GM12892 (cell line): ENCODE measurements around the gene SERP2.

Experiments used
- DNase-seq: peaks from one replicate; pipeline ENCODE4 v3.0.0; 2011; ENCODE audit not compliant: insufficient read length
- FAIRE-seq: peaks from 2 replicates; lab custom pipeline; 2011; peaks lifted over from hg19 to GRCh38; lab: Jason Lieb, UNC
- POLR2A ChIP-seq: IDR thresholded peaks from 2 replicates; pipeline ENCODE4 v1.6.1; 2011; ENCODE audit warnings: low read depth, low read length, control low read depth
- POLR2AphosphoS5 ChIP-seq: IDR thresholded peaks from 2 replicates; pipeline ENCODE4 v1.6.1; 2011; ENCODE audit warnings: low read depth, low read length, control low read depth
- TAF1 ChIP-seq: IDR thresholded peaks from 2 replicates; pipeline ENCODE4 v1.6.1; 2011; ENCODE audit warnings: low read depth, mild to moderate bottlenecking, control low read depth, low read length, borderline replicate concordance

The SERP2 gene

DNA sequence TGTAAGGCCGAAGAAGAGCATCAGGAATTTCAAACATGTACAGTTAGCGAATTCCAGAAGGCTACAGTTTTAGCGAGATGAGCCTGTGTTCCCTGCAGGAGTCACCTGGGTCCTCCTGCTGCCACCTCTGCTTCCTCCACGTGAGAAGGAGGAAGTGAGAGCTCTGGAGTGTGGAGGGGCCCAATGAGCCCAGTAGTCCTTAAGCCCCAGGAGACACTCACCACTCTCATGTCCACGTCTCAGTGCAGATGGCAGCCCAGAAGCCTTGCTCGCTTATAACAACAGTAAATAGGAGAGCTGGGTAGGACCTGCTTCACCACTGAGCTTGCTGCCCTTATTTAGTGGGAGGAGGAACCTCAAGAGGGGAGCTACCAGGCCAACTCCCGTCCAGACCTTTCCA is 44.3 kb downstream of the SERP2 start:
- DNase-seq (no peak), FAIRE-seq (no peak)
- TF ChIP-seq POLR2AphosphoS5 = no peak
- no peak for TF ChIP-seq POLR2A
- TF ChIP-seq TAF1 = no peak

DNA sequence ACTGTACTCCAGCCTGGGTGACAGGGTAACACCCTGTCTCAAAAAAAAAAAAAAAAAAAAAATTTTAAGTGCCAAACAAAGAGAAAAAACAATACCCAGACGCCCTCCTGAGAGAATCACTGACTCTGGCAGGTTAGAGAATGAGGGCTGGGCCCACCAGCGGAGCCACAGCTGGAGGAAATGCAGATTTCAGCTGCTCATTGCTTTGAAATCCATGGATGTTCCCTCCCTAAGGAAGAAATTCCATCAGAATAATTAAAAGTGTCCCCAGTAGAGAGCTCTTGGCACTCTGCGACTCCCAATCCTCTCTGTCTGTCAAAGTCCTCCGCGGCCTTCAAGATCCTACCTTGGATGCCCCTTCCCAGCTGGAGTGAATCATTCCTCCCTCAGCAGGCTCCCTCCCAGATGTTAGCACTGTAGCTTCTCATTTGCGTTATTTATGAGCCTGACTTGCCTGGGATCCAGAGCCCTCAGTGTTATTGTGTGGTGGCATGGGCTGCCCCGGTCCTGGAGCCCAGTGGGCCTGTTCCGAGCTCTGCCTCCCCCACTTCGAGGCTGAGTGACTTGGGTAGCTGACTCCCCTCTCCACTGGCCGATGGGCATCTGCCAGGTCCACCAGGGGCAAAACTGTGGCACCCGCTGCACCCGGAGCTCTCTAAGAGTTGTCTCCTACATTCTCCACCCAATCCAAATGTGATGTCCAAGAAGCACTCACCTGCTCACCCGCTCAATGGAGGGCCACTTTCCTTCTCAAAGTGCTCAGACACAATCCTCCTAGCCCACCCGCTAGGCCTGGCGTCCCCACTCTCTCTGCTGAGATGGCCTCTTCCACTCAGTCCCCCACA is 47.0 kb downstream of the SERP2 start:
- no peak for FAIRE-seq
- TF ChIP-seq TAF1 = no peak

DNA sequence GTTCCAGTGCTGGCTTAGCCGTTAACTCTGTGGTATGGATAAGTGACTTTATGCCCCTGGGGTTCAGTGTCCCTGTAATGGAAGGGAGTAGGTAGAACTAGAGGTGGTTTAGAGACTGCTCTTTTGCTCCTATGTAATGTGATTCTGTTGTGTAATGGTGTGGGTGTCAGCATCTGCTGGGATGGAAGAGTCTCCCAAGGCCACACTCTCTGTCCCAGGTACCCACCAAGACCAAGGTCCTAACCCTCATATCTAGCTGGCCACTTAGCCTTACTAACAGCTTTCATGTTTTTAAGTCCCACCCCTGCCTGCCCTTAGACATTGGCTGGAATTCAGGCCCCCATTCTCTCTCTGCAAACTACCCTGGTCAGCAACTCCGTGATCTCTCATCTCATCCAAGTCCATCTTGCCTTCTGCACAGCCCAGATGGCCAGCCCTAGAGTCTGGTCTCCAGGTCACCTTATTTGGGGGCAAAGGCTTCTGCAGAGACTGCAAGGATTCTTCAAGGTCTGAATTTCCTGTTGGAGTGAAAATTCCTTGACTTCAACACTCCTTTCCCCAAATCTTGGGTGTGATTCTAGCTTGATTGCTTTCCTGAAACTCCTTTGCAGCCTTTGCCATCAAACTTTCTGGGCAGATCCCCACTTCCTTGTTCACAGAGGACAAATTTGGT is 48.4 kb downstream of the SERP2 start:
- no peak for TF ChIP-seq POLR2AphosphoS5
- no peak for TF ChIP-seq POLR2A
- TF ChIP-seq TAF1 = no peak
- FAIRE-seq (no peak), DNase-seq (no peak)

More for the DNA sequence above, 47.0 kb downstream of the SERP2 start:
- DNase-seq = no peak

DNA sequence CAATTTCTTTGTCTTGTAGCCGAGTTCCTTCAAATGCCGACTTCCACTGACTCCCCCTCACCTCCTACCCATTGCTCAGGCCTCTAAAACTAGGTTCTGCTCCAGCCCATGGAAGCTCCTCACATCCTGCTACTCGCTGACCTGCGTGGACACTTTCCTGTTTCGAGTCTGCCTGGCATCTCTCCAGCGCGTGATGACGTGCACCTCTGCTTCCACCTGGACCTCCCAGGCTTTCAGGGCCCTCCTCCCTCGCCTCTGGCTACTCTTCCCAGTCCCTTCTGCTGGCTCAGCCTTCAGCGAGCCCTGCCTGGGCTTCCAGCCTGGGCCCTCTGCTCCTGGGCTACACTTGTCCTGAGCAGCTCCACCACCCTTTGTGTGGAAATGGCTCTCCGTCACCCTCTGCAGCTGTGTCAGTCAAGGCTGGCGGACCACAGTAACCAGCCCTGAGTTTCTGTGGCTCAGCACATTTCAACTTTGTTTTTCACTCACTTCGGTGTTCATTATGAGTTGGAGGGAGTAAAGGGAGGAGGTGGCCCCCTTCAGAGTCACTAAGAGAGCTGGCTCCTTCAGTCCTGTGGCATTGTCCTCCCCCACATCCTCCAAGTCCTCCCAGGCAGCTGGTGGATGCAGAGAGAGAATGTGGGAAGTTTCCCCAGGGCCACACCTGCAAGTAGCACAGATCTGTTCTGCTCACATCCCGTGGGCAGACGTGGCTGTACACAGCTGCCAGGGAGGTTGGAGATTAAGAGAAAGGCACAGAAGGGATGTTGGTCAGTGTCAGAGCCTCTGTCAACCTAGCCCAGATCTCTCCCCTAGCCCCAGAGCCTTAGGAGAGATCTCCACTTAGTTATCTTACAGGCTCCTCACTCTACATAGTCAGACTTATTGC is 49.4 kb downstream of the SERP2 start:
- FAIRE-seq = no peak
- no peak for DNase-seq
- TF ChIP-seq TAF1 = no peak
- TF ChIP-seq POLR2A = no peak
- TF ChIP-seq POLR2AphosphoS5 = no peak

DNA sequence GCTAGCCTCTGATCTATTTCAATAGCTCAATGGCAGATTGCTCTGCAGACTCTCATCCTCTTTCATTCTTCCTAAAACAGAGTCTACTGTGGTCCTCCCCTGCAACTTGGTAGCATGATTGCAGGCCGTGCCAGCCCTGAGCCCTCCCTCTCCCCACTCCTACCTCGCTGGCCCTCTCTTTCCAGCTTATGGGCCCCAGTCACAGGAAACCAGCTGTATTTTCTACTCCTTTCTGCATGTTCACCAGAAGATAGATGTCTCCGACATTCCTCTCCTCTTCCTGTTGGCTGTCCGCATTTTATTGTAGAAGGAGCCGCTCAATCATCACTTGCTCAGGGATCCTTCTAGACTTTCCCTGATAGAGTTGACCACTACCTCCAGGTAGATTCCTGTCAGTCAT is 50.2 kb downstream of the SERP2 start:
- DNase-seq (no peak), FAIRE-seq (no peak)
- TF ChIP-seq TAF1 (no peak), POLR2A (no peak), POLR2AphosphoS5 (no peak)

DNA sequence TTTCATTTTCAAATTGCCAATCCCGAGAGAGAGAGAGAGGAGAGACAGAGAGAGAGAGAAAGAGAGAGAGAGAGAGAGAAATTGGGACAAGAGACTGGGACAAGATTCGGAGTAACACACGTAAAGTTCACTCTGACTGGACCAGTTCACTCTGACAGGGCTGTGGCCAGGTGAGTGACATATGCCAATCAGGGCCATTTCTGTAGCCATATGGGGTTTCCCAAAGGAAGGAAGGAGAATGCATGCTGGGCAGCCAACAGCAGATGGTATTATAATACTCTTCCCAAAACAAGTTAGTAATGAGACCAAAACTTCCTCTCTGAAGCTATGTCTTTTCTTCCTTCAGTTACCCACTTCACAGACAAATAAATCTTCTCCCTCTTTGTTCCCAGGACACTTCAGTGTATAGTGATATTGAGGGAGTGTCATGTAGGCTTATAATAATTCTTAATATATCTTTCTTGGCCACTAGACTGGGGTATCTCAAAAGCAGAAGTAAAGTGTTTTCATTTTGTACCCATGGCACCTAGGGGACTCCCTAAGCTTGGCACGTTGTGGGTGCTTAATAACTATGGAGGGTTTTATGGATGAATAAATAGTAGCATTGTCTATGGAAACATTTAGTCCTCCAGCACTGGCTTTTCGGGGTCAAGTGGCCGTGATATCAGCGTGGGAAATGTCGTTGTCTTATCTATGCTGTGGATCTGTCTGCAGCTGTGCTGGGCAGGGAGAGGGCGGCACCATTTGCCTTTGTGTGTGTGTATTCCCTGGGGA is 51.6 kb downstream of the SERP2 start:
- FAIRE-seq (no peak), DNase-seq (no peak)
- TF ChIP-seq TAF1 (no peak), POLR2A (no peak), POLR2AphosphoS5 (no peak)

DNA sequence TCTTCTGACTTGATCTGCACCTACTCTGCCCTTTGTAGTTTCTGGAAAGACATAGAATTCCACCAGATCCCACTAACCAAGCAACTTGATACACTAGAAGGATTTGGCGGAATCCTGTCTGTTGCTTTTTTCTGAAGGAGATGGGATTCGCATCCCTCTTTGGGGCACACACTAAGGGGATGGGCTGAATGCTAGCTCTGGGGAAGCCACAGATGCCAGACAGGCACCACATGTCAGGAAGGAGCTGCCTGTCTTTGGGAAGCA is 52.1 kb downstream of the SERP2 start:
- DNase-seq (no peak), FAIRE-seq (no peak)
- no peak for TF ChIP-seq TAF1

DNA sequence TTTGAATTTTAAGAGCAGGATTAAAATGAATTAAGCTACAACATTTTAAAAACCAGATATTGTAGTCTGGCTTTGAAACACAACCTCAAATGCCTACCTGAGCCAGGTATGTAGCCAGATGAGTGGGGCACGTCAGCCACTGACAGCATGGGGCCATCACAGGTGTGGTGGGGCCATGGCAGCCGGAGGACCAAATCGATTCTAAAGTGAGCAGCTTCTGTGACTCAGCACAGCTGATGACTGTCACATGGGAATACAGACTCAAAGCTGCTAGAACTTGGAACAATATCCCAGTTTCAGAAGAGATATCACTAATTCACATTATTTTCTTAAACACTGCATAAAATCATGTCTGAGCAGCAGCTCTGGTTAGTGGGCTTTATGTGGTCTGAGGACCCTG is 52.8 kb downstream of the SERP2 start:
- DNase-seq = no peak
- FAIRE-seq = no peak
- TF ChIP-seq POLR2AphosphoS5 (no peak), TAF1 (no peak), POLR2A (no peak)

DNA sequence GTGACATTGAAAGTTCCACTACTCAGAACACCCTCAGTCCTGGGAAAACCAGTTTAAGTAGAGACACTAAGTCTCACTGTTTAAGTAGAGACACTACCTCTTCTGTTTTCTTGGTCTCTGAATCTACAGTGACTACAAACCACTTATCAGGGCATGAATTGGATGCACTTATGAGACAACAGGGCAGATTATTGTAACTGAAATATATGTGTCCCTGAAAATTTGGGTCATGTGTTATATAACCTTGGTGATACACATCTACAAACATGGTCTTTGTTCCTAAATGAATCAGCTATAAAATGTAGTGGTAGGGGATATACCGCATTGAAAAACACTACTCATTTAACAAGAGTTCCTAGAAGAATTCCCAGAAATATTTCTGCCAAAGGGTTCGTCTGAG is 55.7 kb downstream of the SERP2 start:
- no peak for DNase-seq
- TF ChIP-seq TAF1 (no peak), POLR2A (no peak), POLR2AphosphoS5 (no peak)
- no peak for FAIRE-seq

DNA sequence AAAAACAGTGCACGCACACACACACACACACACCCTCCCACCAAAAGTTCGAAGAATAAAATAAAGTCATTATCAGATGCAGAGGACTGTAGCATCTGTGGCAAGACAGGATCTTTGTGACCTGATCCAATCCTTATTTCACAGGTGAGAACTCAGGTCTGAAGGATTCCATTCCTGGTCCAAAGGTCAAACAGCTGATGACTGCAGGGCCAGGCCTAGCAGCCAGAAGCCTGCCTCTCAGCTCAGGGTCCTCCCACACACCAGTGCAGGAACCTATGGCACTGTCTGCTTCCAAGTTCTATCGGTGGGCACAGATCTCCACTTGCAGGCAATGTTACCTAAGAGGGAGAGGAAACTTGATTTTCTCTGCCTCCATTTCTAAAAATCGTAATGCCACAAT is 57.5 kb downstream of the SERP2 start:
- FAIRE-seq = no peak
- no peak for DNase-seq
- TF ChIP-seq POLR2AphosphoS5 = no peak
- no peak for TF ChIP-seq TAF1
- no peak for TF ChIP-seq POLR2A

DNA sequence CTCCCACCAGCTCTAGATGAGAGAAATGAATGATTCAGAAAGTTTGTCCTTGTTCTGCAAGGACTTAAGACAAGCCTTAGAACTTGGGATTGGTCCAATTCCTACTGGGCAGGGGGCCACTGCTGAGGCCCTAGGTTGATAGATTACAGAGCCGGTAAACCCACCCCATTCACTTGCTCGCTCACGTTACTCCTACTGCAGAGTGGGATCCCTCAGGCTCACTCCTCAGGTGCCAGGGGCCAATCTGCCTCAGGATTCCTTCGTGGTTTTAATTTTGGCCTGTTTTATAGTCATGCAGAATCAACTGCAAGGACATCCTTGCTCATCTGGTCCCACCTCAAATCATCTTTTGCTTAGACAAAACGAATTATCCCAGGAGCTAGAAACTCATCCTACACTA is 59.0 kb downstream of the SERP2 start:
- no peak for FAIRE-seq
- TF ChIP-seq TAF1 (no peak), POLR2A (no peak), POLR2AphosphoS5 (no peak)
- DNase-seq = no peak
